Stimulated activated effector memory CD8-positive, alpha-beta T cell treated with anti-CD3 and anti-CD28 coated beads, Interleukin-12 subunit alpha, Interleukin-12 subunit beta, amount 100 ng/mL, for 72 hours (primary cell): Measurements from ENCODE around the gene CSAD.

Experiments used
- ATAC-seq: fragments of 150-1000 bp; cut with Tn5 transposase; 2 replicates; pipeline ENCODE4 v1.10.0; 2021
- DNase-seq, 2 donors: peaks; one replicate each; pipeline ENCODE4 v3.0.0; 2021 to 2022; ENCODE audit warnings: low spot score in 2 of 2
- H3K27ac Mint-ChIP-seq: one replicate; pipeline ENCODE4 v1.8.0; 2022; ENCODE audit warnings: mild to moderate bottlenecking, mixed read lengths
- H3K36me3 Mint-ChIP-seq: one replicate; pipeline ENCODE4 v1.8.0; 2022; ENCODE audit warnings: mild to moderate bottlenecking, mixed read lengths
- H3K4me1 Mint-ChIP-seq: one replicate; pipeline ENCODE4 v1.8.0; 2022; ENCODE audit warnings: mixed read lengths
- H3K4me3 Mint-ChIP-seq: one replicate; pipeline ENCODE4 v1.8.0; 2022; ENCODE audit warnings: mild to moderate bottlenecking, mixed read lengths
- H3K9me3 Mint-ChIP-seq: one replicate; pipeline ENCODE4 v1.8.0; 2022; ENCODE audit warnings: mixed read lengths

Gene CSAD, protein sequence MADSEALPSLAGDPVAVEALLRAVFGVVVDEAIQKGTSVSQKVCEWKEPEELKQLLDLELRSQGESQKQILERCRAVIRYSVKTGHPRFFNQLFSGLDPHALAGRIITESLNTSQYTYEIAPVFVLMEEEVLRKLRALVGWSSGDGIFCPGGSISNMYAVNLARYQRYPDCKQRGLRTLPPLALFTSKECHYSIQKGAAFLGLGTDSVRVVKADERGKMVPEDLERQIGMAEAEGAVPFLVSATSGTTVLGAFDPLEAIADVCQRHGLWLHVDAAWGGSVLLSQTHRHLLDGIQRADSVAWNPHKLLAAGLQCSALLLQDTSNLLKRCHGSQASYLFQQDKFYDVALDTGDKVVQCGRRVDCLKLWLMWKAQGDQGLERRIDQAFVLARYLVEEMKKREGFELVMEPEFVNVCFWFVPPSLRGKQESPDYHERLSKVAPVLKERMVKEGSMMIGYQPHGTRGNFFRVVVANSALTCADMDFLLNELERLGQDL

DNA sequence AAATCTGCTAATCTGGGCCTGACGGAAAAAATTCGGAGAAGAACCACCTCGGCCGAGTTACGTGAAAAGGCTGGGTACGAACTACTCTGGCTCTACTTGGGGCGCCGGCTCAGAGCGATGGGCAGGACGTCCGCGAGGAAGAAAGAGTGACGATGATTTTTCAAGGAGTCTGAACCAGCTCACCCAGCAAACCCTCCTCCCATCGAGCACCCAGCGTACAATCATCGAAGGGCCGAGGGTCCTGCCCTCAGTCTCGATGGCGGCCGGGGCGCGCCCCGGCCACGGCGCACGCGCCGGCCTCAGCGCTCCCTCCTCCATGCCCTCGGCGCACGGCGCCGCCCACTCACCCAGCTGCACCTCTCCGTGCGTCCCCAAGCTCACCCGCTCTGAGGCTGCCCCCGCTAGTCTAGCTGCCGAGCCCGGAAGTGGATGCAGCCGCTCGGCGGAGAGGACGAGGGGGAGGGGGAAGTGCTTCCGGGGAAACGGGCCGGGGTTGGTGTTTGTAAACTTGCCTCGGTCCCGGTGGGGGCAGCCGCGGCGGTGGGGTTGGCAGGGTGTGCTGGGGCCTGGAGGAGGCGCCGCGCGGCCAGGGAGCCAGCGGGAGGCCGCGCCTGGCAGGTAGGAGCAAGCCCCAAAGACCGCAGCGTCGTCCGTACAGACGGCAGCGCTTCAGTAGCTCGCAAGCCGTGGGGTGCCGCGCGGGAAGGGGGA, at the start of gene CSAD, which contains the start of gene ZNF740:
Gene CSAD, minus strand, starts transcription at position 706 of the 711 bp plus-strand sequence. CDS start 7,455 bp downstream, outside the sequence.
Gene ZNF740, plus strand, starts transcription at position 503 of the 711 bp plus-strand sequence. CDS start 1,262 bp downstream, outside the sequence.
- H3K4me1 Mint-ChIP-seq: peaks cover 54% of the 10 kb centered on the region

DNA sequence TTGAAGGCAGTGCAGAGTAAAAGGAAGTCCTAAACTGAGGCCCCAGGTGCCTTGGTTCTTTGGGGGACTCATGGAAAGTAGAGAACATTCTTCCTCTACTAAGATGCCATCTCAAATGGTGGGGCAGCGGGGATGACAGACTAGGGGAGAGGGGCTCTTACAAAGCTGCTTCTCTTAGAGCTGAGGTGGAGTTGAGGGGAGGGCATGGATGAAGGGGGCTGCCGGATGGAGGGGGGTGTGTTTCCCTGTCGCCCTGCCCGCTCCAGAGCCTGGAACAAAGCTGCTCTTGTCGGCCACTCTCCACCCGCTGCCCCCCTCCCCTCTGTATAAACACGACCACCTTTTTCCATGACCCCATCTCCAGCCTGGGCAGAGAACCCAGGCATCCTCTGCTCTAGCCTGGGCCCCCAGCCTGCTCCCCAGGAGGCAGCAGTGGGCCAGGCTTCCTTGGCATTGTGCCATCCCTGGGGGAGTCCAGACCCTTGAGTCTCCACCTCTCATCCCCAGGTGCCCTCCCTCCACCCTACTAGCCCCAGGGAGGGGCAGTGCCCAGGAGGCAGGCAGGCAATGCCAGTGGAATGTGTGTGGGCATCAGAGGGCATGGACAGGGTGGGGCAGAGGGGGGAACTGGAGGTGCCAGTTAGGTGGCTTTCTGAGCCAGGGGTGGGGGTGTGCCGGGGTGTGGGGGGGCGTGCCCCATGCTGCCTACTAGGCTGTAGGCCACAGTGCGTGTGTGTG, 49.6 kb upstream of the CSAD start:
- H3K27ac Mint-ChIP-seq: peak overlapping the region; percentile 89
- H3K4me3 Mint-ChIP-seq: peak overlapping the region; percentile 91
- H3K36me3 Mint-ChIP-seq: peaks cover 24% of the 10 kb centered on the region
- H3K9me3 Mint-ChIP-seq: no peaks in the 10 kb centered on the region
- H3K4me1 Mint-ChIP-seq: peaks cover 87% of the 10 kb centered on the region
- DNase-seq: peak in 1 of 2 donors; percentile 49
- no peak for ATAC-seq

More for the DNA sequence above, at the start of gene CSAD, which contains the start of gene ZNF740:
- Mint-ChIP-seq H3K4me3 (peak within 1 kb of the TSS; percentile 93), H3K9me3 (no peaks in the 10 kb centered on the region), H3K36me3 (peaks cover 56% of the 10 kb centered on the region), H3K27ac (peak within 1 kb of the TSS; percentile 96)
- peak; percentile 97 for ATAC-seq
- peak; percentile 89 to 98 for DNase-seq

DNA sequence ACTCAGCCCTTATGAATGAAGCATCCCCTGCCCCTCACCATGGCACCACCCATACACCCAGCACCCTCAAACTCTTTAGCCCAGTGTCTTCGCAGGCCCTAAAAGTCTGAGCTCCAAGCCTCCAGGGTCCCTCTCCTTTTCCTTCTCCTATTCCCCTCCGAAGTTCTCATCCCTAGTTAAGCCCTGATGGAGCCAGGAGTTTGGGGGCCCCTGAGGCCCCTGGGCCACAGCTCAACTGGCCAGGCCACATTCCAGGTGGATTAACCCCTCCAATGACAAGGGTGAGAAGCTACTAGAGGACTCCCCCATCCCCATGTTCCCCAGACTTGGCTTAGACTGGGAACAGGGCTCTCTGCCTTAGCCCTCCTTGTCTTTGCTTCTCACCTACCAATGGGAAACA, 48.7 kb upstream of the CSAD start:
- Mint-ChIP-seq H3K36me3 (peaks cover 24% of the 10 kb centered on the region), H3K9me3 (no peaks in the 10 kb centered on the region), H3K27ac (peak overlapping the region; percentile 89), H3K4me3 (peak overlapping the region; percentile 91), H3K4me1 (peaks cover 90% of the 10 kb centered on the region)
- no peak for DNase-seq
- no peak for ATAC-seq

DNA sequence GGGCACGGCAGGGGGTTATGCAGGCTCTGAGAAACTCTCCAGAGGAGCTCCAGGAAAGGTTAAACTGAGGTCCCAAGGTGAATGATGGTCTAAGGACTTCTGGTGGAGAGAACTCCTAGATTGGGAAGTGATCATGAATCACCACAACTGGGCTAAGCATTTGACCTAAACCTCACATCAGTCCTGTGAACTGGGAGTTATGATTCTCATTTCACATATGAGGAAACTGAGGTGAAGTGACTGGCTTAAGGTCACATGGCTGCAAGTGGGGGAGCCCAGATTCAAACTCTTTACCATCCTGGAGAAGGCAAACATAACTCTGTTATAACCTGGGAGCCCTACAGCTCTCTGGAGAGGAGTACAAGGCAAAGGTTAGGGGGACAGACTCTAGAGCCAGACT, 47.1 kb upstream of the CSAD start:
- peak overlapping the region; percentile 89 for H3K27ac Mint-ChIP-seq
- peaks cover 90% of the 10 kb centered on the region for H3K4me1 Mint-ChIP-seq
- ATAC-seq (no peak), DNase-seq (no peak)
- peaks cover 23% of the 10 kb centered on the region for H3K36me3 Mint-ChIP-seq
- no peak overlapping the region for H3K4me3 Mint-ChIP-seq
- no peaks in the 10 kb centered on the region for H3K9me3 Mint-ChIP-seq

DNA sequence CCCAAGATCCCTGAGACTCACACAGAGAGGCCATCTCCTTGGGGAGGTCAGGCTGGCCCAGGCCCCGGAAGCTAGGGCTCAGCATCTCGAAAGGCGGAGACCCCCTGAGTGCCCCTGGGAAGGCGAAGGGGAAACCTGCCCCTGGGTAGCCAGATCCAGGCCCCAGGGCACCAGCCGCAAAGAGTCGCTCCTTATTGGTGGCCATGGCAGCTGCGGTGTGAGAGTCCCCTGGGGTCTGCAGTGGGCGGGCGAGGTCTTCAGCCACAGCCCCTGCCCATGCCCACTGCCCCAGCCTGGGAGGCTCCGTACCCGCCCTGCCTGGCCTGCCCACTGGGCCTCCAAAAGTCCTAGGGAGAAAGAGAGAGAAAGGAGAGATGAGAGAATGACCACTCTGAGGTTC, 46.6 kb upstream of the CSAD start:
- H3K36me3 Mint-ChIP-seq: peaks cover 18% of the 10 kb centered on the region
- DNase-seq: no peak
- H3K4me1 Mint-ChIP-seq: peaks cover 90% of the 10 kb centered on the region
- ATAC-seq: no peak
- H3K4me3 Mint-ChIP-seq: no peak overlapping the region
- peak overlapping the region; percentile 89 for H3K27ac Mint-ChIP-seq
- H3K9me3 Mint-ChIP-seq: no peaks in the 10 kb centered on the region

DNA sequence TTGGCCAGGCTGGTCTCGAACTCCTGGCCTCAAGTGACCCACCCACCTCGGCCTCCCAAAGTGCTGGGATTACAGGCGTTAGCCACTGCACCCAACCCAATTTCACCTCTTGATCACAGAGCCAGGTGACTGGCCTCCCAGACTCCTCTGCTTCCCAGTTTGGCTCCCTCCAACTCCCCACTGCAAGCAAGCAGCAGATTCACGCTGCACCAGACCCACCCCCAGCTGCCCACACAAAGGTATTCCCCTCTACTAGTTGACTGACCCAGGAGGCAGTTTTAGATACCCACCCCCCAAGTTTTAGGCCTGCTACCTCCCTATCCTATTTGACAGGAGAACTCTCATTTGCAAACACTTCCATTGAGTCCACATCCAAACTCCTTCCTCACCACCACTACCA, 46.1 kb upstream of the CSAD start:
- DNase-seq (no peak), ATAC-seq (no peak)
- Mint-ChIP-seq H3K4me3 (no peak overlapping the region), H3K27ac (peak overlapping the region; percentile 89), H3K36me3 (peaks cover 15% of the 10 kb centered on the region), H3K4me1 (peaks cover 95% of the 10 kb centered on the region), H3K9me3 (no peaks in the 10 kb centered on the region)

DNA sequence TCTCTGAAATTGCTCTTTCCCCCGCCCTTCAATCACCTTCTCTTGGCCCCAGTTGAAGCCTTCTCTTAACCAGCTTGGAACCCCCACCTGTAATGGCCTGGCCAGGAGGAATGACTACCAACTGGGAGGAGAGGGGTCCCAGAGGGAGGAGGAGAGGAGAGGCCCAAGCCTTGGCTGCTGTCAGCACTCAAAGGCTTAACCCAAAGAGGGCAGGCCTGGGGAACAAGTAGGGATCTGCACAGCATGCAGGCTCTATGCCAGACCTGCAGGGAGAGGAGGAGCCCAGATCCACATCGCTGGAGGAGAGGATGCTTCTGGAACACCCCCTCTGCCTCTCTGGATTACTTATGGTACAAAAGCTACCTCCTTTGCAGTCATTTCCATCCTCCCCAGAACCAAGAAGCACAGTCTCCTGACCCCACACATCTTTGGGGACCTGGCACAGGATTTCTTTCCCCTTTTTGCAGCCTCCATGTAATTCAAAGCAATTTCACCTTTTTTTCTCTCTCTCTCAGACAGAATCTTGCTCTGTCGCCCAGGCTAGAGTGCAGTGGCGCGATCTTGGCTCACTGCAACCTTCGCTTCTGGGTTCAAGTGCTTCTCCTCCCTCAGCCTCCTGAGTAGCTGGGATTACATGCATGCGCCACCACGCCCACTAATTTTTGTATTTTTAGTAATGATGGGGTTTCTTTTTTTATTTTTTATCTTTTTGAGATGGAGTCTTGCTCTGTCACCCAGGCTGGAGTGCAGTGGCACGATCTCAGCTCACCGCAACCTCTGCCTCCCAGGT, 45.1 kb upstream of the CSAD start:
- H3K27ac Mint-ChIP-seq: peak overlapping the region; percentile 91
- peak overlapping the region; percentile 94 for H3K4me3 Mint-ChIP-seq
- peaks cover 15% of the 10 kb centered on the region for H3K36me3 Mint-ChIP-seq
- DNase-seq: no peak
- peaks cover 95% of the 10 kb centered on the region for H3K4me1 Mint-ChIP-seq
- ATAC-seq: no peak
- no peaks in the 10 kb centered on the region for H3K9me3 Mint-ChIP-seq

DNA sequence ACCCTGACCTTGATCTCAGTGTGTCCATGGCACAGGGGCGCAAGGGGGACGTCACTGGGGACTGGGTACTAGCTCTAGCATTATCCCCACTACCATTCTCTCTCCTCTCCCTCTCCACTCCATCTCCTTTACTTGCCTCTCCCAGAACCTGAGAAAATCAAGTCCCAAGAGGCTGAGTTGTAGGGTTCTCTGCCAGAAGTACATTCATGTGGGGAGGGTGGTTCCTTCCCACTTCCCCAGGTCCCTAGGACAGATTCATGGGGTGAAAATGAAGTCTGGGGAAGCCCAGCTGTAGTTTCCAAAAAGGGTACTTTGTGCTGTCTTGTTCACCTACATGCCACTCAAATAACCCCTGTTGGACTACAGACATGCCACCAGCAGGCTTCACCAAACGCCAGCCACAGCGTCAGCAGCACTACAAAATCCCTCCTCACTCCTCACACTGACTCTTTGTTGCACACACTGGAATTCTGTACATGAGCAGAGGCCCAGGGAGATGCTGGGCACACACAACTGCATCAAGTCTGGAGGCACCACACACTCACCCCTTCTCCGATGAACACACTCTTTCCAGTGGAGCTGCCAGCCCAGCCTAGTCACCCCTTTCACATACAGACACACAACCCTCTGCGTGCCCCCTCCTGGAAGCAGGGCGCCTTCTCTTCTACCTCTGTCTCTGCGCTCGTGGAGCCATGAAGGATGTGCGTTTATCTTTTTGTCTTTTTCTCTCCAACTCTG, 44.3 kb upstream of the CSAD start:
- no peaks in the 10 kb centered on the region for H3K9me3 Mint-ChIP-seq
- peak overlapping the region; percentile 91 for H3K27ac Mint-ChIP-seq
- H3K4me3 Mint-ChIP-seq: peak overlapping the region; percentile 94
- ATAC-seq (no peak), DNase-seq (no peak)
- peaks cover 89% of the 10 kb centered on the region for H3K4me1 Mint-ChIP-seq
- H3K36me3 Mint-ChIP-seq: peaks cover 21% of the 10 kb centered on the region

DNA sequence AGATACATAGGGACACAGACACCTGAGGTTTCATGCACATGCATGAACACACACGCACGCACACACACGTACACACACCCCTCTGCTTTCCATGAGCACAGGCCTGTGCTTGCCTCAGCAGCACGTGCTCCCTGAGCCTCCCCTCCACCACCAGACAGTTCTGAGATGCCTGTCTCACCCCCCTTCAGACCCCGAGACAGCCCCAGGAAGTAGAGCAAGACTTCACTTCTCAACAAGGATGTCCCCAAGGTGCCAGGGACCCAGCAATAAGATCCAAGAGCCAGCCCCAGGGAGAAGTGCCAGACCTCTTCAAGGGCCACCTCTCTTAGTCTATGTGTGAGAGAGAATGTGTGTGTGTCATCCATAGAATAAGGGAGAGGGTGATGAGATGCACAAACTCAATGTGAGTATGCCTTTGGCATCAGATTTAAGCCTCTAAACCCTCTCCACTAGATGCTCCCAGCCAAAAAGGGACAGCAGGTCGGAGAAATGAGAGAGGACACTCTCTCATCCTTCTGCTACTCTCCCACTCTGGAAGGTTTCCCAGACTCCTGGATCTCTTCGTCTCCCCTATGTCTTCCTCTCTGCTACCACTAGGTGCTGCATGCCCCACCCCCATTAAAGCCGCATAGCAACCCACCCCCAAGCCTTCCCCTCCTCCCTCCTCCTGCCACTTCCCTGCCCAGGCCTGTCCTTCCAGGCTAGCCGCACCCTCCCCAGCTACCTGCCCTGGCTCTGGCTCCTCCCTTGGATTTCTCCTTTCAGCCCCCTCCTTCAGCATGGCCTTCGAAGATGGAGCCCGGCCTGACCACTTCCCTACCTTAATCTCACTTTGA, 43.6 kb upstream of the CSAD start:
- peak overlapping the region; percentile 91 for H3K27ac Mint-ChIP-seq
- peaks cover 88% of the 10 kb centered on the region for H3K4me1 Mint-ChIP-seq
- ATAC-seq (no peak), DNase-seq (no peak)
- peak overlapping the region; percentile 94 for H3K4me3 Mint-ChIP-seq
- H3K36me3 Mint-ChIP-seq: peaks cover 28% of the 10 kb centered on the region
- no peaks in the 10 kb centered on the region for H3K9me3 Mint-ChIP-seq

DNA sequence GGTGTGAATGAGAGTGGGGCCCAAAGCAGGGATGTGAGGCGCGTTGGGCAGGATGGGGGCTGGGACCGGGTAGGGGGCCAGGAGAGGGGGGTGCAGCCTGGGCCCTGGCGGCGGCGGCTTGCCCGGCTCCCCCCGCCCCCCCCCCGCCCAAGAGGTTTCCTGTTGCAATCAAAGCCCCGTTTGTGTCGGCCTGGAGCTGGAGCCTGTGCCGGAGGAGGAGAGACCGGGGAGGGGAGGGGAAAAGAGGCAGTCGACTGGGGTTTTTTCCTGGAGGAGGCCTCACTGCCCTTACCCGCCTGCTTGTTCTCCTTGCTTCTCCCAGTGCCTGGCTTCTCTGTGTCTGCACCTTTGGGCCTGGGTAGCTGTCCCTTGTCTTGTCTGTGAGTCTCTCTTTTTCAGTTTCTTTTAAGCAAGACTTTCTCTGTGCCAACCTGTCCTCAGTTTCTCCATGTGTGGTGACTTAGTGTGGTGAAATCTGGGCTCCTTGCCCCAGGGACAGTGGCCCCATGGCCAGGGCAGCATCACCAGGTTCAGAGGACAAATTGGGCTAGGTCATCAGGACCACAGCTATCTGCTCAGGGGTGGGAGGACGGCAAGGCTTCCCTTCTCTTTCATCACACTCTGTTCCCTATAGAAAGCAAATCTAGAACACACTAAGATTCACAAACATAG, 42.8 kb upstream of the CSAD start:
- ATAC-seq (no peak), DNase-seq (no peak)
- Mint-ChIP-seq H3K4me3 (peak overlapping the region; percentile 94), H3K27ac (peak overlapping the region; percentile 91), H3K36me3 (peaks cover 36% of the 10 kb centered on the region), H3K4me1 (peaks cover 88% of the 10 kb centered on the region), H3K9me3 (no peaks in the 10 kb centered on the region)

DNA sequence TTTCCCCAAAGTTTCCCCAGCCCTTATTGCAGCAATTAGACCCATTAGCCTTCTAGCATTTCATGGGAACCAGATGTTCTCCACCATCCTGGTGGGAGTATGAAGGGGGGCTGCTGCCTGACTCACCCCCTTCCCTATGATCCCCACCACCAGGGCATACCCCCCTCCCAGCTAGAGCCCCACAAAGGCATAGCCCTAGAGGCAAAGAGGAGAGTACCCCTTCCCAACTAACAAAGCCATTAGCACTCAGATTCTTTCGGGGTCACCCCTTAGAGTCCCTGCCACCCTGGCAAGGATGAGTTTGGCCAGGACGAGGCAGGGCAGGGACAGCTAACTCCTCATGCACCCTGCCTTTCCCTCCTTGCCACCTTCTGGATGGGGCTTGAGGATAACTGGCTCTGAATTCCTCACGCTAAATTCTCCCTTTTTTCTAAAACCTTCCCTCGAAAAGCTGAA, 42.1 kb upstream of the CSAD start:
- peaks cover 88% of the 10 kb centered on the region for H3K4me1 Mint-ChIP-seq
- H3K36me3 Mint-ChIP-seq: peaks cover 36% of the 10 kb centered on the region
- H3K27ac Mint-ChIP-seq: peak overlapping the region; percentile 91

DNA sequence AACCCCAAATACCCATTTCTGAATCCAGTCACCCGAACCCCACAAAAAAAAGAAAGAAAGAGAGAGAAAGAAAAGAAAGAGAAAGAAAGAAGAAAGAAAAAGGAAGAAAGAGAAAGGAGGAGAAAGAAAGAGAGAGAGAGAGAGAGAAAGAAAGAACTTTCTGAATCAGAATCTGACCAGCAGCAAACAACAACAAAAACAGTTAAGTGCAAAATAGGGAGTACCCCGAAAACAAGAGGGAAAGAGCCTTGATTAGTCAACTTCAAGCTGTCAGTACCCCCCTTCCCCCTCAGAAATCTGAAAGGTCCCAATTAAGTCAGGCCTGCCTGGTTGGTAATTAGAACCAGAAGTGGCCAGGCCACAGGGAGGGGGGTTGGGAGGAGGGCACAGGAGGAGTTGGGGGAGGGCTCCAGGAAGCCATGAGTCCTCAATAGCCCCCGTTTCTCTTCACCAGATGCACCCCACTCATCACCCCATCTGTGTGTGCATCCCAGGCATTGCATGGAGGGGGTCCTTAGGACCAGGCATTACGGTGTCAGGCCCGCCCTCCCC, 41.5 kb upstream of the CSAD start:
- ATAC-seq: no peak
- peaks cover 37% of the 10 kb centered on the region for H3K36me3 Mint-ChIP-seq
- no peaks in the 10 kb centered on the region for H3K9me3 Mint-ChIP-seq
- peaks cover 88% of the 10 kb centered on the region for H3K4me1 Mint-ChIP-seq
- H3K27ac Mint-ChIP-seq: peak overlapping the region; percentile 91
- peak overlapping the region; percentile 94 for H3K4me3 Mint-ChIP-seq
- no peak for DNase-seq

More for the DNA sequence above, 42.1 kb upstream of the CSAD start:
- H3K9me3 Mint-ChIP-seq: no peaks in the 10 kb centered on the region
- DNase-seq (no peak), ATAC-seq (no peak)
- H3K4me3 Mint-ChIP-seq: peak overlapping the region; percentile 94
